ENCODE data around the gene TRABD2B. TPM values are rescaled to one million over a fixed set of nuclear protein-coding genes. Genes with fewer than 3 reads are reported as not detected.

TRABD2B gene
- total and polyA plus RNA-seq, 2 of the 13 experiments (the other 11 are each of a cell fraction or from before 2014, with no cell fraction given), result 0.04 TPM; not detected in 1

DNA sequence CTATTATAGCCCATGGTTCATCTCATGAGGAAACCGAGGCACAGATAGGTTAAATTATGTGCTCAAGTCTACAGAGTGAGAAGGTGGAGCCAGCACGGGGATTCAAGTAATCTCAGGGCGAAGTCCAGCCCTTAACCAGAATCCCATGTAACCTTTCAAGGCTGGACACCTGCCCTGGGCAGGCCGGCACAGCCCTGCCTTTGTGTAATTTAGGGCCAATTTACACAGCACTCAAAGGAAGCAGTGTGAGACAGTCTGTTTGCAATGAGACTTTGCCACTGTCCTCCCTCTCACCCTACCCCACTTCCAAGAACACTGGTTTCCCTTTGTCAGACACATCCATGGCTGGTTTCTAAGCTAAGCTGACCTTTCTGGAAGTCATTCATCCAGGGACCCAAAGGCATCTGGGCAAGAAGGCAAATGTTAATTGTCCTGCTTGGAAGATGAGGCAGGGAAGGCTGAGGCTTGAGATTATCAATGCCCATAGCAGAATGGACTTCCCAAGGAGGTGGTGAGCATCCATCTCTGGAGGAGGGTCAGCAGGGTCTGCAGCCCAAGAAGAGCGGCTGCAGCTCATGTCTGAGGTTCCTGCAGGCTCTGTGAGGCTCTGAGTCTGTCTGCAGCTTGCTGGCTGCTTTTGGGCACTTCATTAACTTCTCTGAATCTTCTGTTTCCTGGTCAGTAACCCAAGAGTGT is 159.2 kb downstream of the TRABD2B start (continued):
- TF ChIP-seq, protein P1, sequence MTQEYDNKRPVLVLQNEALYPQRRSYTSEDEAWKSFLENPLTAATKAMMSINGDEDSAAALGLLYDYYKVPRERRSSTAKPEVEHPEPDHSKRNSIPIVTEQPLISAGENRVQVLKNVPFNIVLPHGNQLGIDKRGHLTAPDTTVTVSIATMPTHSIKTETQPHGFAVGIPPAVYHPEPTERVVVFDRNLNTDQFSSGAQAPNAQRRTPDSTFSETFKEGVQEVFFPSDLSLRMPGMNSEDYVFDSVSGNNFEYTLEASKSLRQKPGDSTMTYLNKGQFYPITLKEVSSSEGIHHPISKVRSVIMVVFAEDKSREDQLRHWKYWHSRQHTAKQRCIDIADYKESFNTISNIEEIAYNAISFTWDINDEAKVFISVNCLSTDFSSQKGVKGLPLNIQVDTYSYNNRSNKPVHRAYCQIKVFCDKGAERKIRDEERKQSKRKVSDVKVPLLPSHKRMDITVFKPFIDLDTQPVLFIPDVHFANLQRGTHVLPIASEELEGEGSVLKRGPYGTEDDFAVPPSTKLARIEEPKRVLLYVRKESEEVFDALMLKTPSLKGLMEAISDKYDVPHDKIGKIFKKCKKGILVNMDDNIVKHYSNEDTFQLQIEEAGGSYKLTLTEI (CRISPR knock-in tag; conservative IDR thresholded peaks at IDR 0.05), result no peak
- TF ChIP-seq, protein P2, sequence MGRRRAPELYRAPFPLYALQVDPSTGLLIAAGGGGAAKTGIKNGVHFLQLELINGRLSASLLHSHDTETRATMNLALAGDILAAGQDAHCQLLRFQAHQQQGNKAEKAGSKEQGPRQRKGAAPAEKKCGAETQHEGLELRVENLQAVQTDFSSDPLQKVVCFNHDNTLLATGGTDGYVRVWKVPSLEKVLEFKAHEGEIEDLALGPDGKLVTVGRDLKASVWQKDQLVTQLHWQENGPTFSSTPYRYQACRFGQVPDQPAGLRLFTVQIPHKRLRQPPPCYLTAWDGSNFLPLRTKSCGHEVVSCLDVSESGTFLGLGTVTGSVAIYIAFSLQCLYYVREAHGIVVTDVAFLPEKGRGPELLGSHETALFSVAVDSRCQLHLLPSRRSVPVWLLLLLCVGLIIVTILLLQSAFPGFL (CRISPR knock-in tag; IDR thresholded peaks at IDR 0.05), result no peak
- TF ChIP-seq, protein P3, sequence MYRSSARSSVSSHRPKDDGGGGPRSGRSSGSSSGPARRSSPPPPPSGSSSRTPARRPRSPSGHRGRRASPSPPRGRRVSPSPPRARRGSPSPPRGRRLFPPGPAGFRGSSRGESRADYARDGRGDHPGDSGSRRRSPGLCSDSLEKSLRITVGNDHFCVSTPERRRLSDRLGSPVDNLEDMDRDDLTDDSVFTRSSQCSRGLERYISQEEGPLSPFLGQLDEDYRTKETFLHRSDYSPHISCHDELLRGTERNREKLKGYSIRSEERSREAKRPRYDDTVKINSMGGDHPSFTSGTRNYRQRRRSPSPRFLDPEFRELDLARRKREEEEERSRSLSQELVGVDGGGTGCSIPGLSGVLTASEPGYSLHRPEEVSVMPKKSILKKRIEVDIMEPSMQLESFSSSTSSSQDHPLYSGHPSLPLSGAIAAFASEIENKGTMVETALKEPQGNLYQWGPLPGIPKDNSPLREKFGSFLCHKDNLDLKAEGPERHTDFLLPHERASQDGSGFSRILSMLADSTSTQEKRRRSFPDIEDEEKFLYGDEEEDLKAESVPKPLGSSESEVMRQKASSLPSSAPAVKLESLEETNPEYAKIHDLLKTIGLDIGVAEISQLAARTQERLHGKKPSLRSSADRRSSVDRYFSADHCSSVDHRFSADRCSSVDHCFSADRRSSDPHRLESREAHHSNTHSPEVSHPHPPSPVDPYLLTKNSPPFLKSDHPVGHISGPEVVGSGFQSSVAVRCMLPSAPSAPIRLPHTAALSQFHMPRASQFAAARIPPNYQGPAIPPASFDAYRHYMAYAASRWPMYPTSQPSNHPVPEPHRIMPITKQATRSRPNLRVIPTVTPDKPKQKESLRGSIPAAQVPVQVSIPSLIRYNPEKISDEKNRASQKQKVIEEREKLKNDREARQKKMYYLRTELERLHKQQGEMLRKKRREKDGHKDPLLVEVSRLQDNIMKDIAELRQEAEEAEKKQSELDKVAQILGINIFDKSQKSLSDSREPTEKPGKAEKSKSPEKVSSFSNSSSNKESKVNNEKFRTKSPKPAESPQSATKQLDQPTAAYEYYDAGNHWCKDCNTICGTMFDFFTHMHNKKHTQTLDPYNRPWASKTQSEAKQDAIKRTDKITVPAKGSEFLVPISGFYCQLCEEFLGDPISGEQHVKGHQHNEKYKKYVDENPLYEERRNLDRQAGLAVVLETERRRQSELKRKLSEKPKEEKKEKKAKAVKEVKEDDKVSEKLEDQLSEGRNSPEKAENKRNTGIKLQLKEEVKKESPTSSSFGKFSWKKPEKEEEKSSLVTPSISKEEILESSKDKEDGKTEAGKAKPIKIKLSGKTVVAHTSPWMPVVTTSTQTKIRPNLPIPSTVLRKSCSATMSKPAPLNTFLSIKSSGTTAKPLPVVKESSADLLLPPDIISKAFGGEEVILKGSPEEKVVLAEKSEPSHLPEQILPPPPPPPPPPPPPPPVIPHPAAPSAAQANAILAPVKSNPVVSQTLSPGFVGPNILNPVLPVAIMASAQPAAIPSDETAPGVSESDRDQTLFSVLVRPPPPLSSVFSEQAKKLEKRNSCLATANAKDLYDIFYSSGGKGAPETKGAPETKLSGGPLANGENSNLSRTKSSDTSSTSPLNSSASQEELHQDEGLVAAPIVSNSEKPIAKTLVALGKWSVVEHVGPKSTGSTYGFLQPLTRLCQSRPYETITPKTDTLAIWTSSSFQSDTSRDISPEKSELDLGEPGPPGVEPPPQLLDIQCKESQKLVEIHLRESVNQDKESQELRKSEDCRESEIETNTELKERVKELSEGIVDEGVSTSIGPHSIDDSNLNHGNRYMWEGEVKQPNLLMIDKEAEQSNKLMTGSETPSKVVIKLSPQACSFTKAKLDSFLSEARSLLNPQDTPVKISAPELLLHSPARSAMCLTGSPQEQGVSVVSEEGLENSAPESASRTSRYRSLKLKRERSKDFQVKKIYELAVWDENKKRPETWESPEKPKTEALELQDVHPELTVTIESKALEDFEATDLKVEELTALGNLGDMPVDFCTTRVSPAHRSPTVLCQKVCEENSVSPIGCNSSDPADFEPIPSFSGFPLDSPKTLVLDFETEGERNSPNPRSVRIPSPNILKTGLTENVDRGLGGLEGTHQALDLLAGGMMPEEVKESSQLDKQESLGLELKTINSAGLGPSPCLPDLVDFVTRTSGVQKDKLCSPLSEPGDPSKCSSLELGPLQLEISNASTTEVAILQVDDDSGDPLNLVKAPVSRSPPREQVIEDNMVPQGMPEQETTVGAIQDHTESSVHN (CRISPR knock-in tag; IDR thresholded peaks at IDR 0.05), result no peak
- TF ChIP-seq ISX (CRISPR knock-in tag; conservative IDR thresholded peaks at IDR 0.05) (no peak), ZNF7 (CRISPR knock-in tag; IDR thresholded peaks at IDR 0.05) (no peak), HMG20B (CRISPR knock-in tag; conservative IDR thresholded peaks at IDR 0.05) (peak; percentile 62; the same call in 1 of the 2 replicates), PHF5A (CRISPR knock-in tag; IDR thresholded peaks at IDR 0.05; ENCODE audit: low read depth, unreplicated experiment) (peak; percentile 61), KLF11 (CRISPR knock-in tag; IDR thresholded peaks at IDR 0.05) (no peak), MTA1 (CRISPR knock-in tag; IDR thresholded peaks at IDR 0.05; ENCODE audit: borderline replicate concordance) (peak; percentile 90), KDM5B (CRISPR knock-in tag; IDR thresholded peaks at IDR 0.05; ENCODE audit: borderline replicate concordance) (0 out of 2 replicates have a peak, but pooled peaks have one; percentile 26), HCFC1 (IDR thresholded peaks at IDR 0.05; ENCODE audit: low read depth, low read length) (no peak), CREB1 (IDR thresholded peaks at IDR 0.05) (no peak), CREB1 (CRISPR knock-in tag; IDR thresholded peaks at IDR 0.05) (peak; percentile 71), MBNL3 (CRISPR knock-in tag; conservative IDR thresholded peaks at IDR 0.05) (no peak), ZNF780A (CRISPR knock-in tag; IDR thresholded peaks at IDR 0.05) (no peak; the same call in 1 of the 2 replicates)
- TF ChIP-seq, protein P4, sequence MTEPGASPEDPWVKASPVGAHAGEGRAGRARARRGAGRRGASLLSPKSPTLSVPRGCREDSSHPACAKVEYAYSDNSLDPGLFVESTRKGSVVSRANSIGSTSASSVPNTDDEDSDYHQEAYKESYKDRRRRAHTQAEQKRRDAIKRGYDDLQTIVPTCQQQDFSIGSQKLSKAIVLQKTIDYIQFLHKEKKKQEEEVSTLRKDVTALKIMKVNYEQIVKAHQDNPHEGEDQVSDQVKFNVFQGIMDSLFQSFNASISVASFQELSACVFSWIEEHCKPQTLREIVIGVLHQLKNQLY (CRISPR knock-in tag; IDR thresholded peaks at IDR 0.05), result peak; percentile 61; the same call in 1 of the 2 replicates
